GM21825 (cell line): ENCODE results near the gene GALNS.
"Not testable (repeated sequence)": the region's sequence is repeated elsewhere in the genome, so short reads cannot be mapped to it uniquely, and the experiment has no call there.

ENCODE experiments used
- ATAC-seq: cut with Tn5 transposase; IDR thresholded peaks from one replicate; pipeline ENCODE4 v1.9.1; 2021; ENCODE audit warnings: mild to moderate bottlenecking, moderate library complexity; ENCODE audit not compliant: unreplicated experiment

GALNS gene, protein sequence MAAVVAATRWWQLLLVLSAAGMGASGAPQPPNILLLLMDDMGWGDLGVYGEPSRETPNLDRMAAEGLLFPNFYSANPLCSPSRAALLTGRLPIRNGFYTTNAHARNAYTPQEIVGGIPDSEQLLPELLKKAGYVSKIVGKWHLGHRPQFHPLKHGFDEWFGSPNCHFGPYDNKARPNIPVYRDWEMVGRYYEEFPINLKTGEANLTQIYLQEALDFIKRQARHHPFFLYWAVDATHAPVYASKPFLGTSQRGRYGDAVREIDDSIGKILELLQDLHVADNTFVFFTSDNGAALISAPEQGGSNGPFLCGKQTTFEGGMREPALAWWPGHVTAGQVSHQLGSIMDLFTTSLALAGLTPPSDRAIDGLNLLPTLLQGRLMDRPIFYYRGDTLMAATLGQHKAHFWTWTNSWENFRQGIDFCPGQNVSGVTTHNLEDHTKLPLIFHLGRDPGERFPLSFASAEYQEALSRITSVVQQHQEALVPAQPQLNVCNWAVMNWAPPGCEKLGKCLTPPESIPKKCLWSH

GRCh38 chr16:88856828-88857727 is at the start of gene GALNS, which contains the start of gene TRAPPC2L:
Gene GALNS (minus strand): TSS chr16:88856947. CDS start chr16:88856877, 70 bp downstream.
Gene TRAPPC2L (plus strand): TSS chr16:88857127. CDS start chr16:88857151, 24 bp downstream.
- peak; percentile 73 for ATAC-seq

DNA sequence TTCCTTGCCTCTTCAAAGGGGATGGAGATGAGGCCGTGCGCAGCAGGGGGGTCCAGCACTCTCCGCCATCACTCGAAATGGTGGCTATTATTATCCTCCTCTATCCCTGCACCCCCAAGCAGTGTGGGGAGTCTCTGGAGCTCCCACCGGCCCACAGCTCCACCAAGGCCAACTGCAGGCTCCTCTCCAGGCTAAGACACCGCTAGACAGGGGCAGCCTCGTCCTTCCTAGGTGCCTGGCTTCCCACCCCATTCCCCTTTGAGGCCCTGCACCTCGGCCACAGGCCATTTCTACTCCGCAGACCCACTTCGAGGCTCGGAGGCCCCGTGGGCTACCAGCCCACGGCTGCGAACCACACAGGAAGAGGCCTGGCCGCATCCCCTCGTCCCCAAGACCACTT is 49.3 kb upstream of the GALNS start:
- ATAC-seq, result no peak

GRCh38 chr16:88905563-88905962 is 48.8 kb upstream of the GALNS start:
- ATAC-seq, result no peak

- ATAC-seq, result no peak
Measured at GRCh38 chr16:88904676-88905365, 48.1 kb upstream of the GALNS start.

- no peak for ATAC-seq
Measured at GRCh38 chr16:88903267-88903666, 46.5 kb upstream of the GALNS start.

DNA sequence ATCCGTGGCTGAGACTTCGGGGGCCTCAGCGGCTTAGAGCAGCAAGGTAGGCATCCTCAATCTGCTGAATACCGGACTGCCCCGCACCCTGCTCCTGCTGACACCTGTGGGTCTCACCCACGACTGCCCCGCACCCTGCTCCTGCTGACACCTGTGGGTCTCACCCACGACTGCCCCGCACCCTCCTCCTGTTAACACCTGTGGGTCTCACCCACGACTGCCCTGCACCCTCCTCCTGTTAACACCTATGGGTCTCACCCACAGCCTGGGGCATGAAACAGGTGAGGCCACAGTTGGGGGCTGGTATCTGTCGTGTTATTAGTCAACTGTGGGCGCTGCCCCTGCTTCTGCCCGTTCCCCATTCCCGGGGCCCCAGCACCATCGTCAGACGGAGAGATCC is 46.0 kb upstream of the GALNS start:
- no peak for ATAC-seq

DNA sequence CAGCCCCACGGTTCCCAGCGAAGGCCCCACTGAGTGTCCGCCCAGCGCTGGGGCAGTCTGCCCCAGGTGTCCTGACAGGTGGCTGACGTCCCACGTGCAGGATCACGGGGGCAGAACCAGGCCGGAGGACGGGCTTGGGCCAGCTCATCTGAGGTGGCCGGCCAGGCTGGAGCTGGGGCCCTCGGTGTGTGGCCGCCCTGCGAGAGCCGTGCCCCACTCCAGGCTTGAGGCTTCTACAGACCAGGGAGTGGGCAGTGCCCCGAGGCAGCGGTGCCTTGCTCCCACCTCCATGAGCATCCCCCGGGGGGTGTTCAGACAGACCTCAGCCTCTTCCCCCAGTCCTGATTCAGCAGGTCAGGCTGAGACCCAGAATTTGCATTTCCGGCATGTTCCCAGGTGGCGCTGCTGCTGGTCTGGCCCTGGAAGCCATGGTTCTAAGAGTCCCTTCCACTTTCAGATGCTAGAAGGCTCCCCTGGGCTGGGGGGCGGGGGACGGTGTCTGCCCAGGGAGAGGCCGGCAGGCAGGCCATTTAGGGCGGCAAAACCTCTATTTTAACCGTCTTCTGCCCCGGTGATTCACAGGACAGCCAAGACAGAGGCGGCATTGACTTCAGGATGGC is 45.1 kb upstream of the GALNS start:
- no peak for ATAC-seq

DNA sequence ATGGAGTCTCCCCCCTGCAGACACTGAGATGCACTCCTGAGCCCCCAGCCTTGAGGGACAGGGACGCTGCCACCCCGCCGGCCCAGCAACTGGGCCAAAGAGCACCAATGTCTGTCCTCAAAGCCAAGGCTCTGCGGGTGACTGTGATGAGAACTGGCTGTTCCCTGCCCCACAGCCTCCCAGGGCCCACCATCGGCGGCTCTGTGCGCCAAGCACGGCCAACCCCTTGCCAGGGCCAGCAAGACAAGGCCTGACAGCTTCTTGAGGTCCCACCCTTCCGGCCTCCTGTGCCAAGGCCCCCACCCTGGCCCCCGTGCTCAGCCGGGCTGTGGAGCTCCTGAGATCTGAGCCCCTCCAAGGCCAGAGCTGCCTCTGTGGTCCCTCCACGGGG is 43.9 kb upstream of the GALNS start:
- ATAC-seq, result no peak

GRCh38 chr16:88899901-88900661 is 43.3 kb upstream of the GALNS start:
- no peak for ATAC-seq

- ATAC-seq, result no peak
Measured at GRCh38 chr16:88897696-88898425, 41.1 kb upstream of the GALNS start.

- ATAC-seq, result no peak
Measured at GRCh38 chr16:88896238-88897070, 39.7 kb upstream of the GALNS start.

DNA sequence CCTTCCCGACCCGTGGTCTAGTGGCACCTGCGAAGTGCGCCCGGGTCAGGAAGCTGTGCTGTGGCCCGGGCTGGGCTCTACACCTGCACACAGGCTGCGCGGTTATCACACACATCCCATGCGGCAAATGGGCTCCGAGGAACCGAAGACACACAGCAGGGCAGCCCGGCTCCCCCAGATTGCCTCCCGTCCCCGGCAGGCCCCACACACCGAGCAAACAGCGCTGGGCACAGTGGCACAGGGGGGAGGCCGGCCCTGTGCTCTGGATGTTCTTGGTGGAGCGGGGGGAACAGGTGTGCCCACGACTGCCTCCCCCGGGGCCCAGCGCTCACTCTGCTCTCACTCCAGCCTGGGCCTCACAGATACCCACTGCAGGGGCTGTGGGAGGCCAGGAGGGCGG is 38.6 kb upstream of the GALNS start:
- no peak for ATAC-seq

DNA sequence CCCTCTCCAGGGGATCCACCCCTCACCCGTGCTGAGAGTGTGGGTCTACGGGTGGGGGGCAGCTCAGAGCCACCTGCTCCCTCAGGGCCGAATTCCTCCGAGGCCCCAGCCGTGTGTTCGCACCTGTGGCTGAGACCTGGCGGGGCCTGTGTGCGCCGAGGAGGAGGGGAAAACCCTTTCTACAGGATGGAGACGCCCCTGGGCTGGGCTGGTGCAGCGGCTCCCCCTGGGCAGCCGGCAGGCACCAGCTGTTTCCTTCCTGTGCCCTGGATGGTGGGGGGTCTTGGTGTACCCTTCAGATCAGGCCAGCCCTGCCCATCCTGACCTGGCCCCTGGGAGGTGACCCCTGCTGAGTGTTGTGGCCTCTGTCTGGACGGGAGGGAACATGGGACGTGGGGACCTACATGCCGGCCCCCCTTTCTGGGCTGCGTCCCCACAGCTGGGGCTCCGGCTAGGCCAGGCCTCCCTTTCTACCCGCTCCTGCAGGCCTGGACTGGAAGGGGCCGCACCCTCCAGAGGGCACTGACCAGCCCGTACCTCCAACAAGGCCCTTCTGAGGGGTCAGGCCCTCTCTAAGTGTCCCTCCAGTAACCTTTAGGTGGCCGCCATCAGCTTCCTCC is 38.0 kb upstream of the GALNS start:
- no peak for ATAC-seq

DNA sequence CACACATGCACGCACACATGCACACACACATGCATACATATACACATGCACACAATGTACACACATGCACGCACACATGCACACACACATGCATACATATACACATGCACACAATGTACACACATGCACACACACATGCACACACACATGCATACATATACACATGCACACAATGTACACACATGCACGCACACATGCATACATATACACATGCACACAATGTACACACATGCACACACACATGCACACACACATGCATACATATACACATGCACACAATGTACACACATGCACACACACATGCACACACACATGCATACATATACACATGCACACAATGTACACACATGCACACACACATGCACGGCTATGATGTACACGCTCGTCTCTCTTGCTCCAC is 37.5 kb upstream of the GALNS start:
- ATAC-seq, result not testable (repeated sequence)

- ATAC-seq, result no peak
Measured at GRCh38 chr16:88893127-88893968, 36.6 kb upstream of the GALNS start.

DNA sequence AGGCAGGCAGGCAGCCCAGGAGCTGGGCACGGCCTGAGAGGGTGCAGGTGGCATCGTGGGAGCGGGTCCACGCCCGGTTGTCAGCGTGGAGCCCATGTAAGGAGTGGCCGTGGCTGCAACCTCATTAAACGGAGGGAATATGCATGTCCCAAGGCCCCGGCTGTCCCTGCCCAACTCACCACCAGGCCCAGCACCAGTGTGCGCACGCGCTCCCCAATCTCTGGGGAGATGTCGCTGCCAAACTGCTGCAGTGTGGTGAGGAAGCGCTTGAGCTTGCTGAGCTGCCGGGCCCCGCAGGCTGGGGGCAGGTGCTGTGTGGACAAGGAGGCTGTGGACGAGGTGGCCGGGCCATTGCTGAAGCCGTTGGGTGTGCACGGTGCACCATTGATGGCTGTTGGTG is 35.3 kb upstream of the GALNS start:
- ATAC-seq, result no peak

DNA sequence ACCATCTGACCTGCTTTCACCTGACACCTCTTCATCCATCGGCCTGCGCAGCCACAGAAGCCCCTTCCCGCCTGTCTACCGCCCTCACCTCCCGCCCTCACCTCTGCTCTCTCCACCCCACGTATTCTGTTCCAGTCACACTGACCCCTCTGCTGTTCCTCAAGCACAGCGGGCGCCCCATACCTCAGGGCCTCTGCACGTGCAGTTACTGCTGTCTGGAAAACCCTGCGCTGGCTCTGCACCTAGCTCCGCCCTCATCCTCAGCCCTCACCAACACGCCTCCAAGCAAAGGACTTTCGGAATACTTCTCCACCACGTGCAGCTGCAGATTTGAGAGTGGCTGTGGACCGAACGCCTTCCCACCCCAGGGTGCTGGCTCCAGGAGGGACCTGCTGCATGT is 34.3 kb upstream of the GALNS start:
- no peak for ATAC-seq
